HG03196 (cell line): ENCODE measurements around the gene DNAH2.
"Not testable (repeated sequence)": the region's sequence is repeated elsewhere in the genome, so short reads cannot be mapped to it uniquely, and the experiment has no call there.

Source experiments
- ATAC-seq: cut with Tn5 transposase; IDR thresholded peaks from one replicate; pipeline ENCODE4 v1.9.1; 2021; ENCODE audit not compliant: unreplicated experiment

DNAH2 gene

DNA sequence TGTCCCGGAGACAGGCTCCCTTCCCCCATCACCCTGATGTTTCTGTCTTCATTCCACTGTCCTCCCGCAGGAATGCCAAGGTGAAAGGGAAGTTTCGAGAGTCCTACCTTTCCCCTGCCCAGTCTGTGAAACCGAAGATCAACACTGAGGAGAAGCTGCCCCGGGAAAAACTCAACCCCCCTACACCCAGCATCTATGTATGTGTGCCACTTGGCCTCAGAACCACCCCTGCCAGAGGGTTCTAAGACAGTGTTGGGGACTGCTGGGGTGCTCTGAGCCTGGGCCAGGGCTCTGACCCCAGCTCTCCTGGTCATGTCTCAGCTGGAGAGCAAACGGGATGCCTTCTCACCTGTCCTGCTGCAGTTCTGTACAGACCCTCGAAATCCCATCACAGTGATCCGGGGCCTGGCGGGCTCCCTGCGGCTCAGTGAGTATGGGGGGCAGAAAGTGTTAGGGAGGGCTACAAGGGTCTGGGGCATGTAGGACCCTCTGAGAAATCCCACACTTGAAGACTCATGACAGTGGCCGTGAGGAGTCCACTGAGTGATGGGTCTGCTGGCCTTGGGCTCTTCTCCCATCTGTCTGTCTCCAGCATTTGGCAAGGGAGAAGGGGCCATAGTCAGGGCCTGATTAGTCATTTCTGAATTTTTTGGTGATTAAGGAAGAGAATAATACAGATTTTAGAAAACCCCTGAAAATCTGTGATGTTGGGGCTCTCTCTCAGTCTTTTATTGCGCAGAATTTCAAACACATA lies 132.4 kb downstream of the DNAH2 start:
- no peak for ATAC-seq

DNA sequence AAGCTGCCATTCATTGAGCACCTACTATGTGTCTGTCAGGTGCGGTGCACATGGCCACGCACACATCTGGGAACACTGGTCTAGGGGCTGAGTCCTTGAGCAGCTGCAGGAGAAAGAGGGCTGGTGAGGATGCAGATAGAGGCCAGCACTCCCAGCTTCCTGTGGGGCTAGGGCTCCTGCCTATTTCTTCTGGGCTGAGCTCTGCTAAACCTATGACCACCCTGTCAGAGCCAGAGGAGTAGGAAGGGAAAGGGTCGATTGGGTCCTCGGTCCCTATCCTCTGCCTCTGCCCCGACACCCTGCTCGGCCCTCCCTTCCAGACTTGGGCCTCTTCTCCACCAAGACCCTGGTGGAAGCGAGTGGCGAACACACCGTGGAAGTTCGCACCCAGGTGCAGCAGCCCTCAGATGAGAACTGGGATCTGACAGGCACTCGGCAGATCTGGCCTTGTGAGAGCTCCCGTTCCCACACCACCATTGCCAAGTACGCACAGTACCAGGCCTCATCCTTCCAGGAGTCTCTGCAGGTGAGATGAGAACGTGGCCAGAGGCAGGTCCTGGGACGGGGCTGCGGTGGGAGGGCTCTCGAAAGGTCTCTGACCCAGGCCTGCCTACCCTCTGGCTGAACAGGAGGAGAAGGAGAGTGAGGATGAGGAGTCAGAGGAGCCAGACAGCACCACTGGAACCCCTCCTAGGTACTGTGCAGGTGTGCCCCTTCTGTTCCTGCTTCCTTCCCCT lies 133.3 kb downstream of the DNAH2 start:
- ATAC-seq, result no peak

DNA sequence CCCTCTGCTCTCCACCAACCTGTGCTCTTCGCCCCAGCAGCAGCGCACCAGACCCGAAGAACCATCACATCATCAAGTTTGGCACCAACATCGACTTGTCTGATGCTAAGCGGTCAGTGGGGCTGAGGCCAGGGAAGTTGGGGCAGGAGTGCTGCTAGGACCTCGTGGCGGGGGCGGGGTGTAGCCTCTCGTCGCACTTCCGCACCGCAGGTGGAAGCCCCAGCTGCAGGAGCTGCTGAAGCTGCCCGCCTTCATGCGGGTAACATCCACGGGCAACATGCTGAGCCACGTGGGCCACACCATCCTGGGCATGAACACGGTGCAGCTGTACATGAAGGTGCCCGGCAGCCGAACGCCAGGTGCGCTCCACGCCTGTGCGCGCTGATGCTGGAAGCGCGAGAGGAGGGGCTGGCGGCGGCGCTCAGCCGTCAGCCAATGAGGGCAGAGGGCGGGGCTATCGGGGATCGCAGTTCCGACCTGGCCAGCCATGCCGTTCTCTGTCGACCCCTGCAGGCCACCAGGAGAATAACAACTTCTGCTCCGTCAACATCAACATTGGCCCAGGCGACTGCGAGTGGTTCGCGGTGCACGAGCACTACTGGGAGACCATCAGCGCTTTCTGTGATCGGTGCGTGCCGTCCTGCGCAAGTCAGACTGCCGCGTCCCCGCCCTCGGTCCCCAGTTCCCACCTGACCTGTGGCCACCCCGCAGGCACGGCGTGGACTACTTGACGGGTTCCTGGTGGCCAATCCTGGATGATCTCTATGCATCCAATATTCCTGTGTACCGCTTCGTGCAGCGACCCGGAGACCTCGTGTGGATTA lies 134.1 kb downstream of the DNAH2 start:
- peak; percentile 49 for ATAC-seq

DNA sequence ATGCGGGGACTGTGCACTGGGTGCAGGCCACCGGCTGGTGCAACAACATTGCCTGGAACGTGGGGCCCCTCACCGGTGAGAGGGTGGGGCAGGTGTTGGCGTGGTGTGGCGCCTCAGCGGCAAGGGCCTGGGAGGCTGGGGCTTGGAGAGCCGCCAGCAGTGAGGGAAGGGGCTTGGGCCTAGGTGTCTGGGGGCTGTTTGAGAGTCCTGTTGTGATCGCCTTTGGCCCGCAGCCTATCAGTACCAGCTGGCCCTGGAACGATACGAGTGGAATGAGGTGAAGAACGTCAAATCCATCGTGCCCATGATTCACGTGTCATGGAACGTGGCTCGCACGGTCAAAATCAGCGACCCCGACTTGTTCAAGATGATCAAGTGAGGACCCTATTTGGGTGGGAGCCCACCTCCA lies 134.7 kb downstream of the DNAH2 start:
- no peak for ATAC-seq

DNA sequence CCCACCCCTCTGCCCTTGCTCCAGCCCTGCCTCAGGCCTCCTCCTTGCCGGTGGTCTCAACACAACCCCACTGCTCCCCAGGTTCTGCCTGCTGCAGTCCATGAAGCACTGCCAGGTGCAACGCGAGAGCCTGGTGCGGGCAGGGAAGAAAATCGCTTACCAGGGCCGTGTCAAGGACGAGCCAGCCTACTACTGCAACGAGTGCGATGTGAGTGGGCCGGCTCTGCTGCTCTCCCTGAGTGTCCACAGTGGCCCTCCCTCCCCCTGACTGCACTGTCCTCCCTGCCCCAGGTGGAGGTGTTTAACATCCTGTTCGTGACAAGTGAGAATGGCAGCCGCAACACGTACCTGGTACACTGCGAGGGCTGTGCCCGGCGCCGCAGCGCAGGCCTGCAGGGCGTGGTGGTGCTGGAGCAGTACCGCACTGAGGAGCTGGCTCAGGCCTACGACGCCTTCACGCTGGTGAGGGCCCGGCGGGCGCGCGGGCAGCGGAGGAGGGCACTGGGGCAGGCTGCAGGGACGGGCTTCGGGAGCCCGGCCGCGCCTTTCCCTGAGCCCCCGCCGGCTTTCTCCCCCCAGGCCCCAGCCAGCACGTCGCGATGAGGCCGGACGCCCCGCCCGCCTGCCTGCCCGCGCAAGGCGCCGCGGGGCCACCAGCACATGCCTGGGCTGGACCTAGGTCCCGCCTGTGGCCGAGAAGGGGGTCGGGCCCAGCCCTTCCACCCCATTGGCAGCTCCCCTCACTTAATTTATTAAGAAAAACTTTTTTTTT lies 135.6 kb downstream of the DNAH2 start:
- ATAC-seq, result no peak

DNA sequence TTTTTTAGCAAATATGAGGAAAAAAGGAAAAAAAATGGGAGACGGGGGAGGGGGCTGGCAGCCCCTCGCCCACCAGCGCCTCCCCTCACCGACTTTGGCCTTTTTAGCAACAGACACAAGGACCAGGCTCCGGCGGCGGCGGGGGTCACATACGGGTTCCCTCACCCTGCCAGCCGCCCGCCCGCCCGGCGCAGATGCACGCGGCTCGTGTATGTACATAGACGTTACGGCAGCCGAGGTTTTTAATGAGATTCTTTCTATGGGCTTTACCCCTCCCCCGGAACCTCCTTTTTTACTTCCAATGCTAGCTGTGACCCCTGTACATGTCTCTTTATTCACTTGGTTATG lies 136.1 kb downstream of the DNAH2 start:
- ATAC-seq, result no peak

DNA sequence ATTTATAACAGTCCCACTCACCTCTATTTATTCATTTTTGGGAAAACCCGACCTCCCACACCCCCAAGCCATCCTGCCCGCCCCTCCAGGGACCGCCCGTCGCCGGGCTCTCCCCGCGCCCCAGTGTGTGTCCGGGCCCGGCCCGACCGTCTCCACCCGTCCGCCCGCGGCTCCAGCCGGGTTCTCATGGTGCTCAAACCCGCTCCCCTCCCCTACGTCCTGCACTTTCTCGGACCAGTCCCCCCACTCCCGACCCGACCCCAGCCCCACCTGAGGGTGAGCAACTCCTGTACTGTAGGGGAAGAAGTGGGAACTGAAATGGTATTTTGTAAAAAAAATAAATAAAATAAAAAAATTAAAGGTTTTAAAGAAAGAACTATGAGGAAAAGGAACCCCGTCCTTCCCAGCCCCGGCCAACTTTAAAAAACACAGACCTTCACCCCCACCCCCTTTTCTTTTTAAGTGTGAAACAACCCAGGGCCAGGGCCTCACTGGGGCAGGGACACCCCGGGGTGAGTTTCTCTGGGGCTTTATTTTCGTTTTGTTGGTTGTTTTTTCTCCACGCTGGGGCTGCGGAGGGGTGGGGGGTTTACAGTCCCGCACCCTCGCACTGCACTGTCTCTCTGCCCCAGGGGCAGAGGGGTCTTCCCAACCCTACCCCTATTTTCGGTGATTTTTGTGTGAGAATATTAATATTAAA lies 136.7 kb downstream of the DNAH2 start:
- ATAC-seq, result no peak

DNA sequence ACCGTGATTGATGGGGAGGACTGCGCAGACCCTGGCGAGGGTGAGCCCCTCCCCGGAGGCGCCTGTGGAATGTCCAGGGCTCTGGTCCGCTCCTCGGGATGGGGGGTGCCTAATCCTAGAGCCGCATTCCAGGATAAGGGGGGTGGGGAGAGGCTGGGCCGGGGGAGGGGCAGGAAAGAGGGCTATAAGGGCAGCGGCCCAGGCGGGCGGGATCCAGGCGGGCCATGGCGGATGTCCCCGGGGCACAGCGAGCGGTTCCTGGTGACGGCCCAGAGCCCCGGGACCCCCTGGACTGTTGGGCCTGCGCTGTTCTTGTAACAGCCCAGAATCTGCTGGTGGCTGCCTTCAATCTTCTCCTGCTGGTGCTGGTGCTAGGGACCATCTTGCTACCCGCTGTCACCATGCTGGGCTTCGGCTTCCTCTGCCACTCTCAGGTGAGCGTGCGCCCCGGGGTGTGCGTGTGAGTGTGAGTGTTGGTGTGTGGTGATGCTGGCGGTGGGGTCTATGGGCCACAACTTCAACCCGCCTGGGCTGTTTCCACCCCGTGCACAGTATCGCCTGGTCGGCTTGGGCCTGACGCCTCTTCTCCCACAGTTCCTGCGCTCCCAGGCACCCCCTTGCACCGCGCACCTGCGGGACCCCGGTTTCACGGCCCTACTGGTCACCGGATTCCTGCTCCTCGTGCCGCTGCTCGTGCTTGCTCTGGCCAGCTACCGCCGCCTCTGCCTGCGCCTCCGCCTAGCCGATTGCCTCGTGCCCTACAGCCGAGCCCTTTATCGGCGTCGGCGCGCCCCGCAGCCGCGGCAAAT lies 137.5 kb downstream of the DNAH2 start, which contains the start of gene TMEM88:
TSS of gene TMEM88 (plus strand) at position 216 of the 809 bp plus-strand sequence. CDS start at position 225, 9 bp downstream.
- ATAC-seq, result no peak

DNA sequence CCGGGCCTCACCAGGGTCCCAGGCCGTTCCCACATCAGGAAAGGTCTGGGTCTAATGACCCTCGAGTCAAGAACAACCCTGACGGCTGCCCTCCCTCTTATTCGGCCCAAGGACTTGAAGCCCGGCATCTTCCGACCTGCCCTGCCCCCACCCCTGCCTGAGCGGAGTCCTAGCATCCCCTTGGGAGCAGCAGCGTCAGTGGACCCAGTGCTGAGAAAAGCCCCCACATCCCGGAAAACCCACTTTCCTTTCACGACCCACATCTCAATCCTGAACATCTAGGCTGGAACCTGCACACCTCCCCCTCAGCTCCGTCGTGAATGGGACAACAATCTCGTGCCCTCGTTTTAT lies 138.1 kb downstream of the DNAH2 start:
- ATAC-seq, result no peak

GRCh38 chr17:7856011-7856810 lies 138.7 kb downstream of the DNAH2 start:
- ATAC-seq, result no peak

- peak; percentile 74 for ATAC-seq
These were observed 139.5 kb downstream of the DNAH2 start, which contains the start of gene NAA38 for GRCh38 chr17:7856811-7857712. TSS of gene NAA38 (minus strand) at chr17:7857559. CDS start at chr17:7857463, 96 bp downstream.

GRCh38 chr17:7857713-7858521 lies 140.4 kb downstream of the DNAH2 start, which contains the start of gene CYB5D1:
TSS of gene CYB5D1 (plus strand) at chr17:7858003. CDS start at chr17:7858135, 132 bp downstream.
- ATAC-seq, result peak; percentile 38

DNA sequence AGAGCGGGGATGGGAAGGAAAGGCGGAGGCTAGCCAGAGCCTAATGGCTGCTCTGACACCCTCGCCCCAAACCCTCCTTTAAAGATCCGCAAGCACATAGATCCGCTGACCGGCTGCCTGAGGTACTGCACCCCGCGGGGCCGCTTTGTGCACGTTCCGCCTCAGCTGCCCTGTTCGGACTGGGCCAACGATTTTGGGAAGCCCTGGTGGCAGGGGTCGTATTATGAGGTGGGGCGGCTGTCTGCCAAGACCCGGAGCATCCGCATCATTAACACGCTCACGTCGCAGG lies 140.9 kb downstream of the DNAH2 start:
- ATAC-seq, result no peak

DNA sequence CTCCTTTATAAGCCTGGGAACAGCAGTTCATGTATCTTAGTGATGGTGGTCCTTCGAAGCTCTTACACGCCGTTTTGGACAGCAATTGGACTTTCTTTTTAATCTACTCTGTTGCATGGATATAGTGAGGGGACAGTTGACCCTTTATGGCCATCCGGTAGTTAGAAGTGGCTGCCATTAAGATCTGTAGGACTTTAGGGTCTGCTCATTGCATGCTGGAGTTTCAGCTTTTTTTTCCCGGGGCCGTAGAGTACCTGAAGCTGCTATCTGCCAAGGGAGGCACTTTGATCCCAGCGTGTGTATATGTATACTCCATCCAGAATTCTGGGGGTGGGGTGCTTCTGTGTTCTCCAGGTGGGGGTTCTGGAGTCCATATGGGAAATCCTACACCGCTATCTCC lies 141.5 kb downstream of the DNAH2 start:
- no peak for ATAC-seq

GRCh38 chr17:7862692-7863437 lies 145.3 kb downstream of the DNAH2 start:
- no peak for ATAC-seq

GRCh38 chr17:7864384-7864783 lies 146.8 kb downstream of the DNAH2 start:
- ATAC-seq, result not testable (repeated sequence)
